Trophoblast cell (in vitro differentiated cells and primary cell): ENCODE data around the gene PLCH1.

Source experiments
- DNase-seq, 2 donors: peaks; one replicate each; pipeline ENCODE4 v3.0.0-alpha.2; 2016
- H2AFZ ChIP-seq: 2 replicates; pipeline ENCODE4 v1.6.1; 2013; ENCODE audit warnings: low read length, moderate library complexity, mild to moderate bottlenecking; ENCODE audit not compliant: insufficient read depth, poor library complexity
- H2AK5ac ChIP-seq: 2 replicates; pipeline ENCODE4 v1.6.1; 2013; ENCODE audit warnings: mild to moderate bottlenecking, low read length
- H2BK120ac ChIP-seq: 2 replicates; pipeline ENCODE4 v1.6.1; 2013; ENCODE audit warnings: low read length, mild to moderate bottlenecking, moderate library complexity; ENCODE audit not compliant: insufficient read depth, poor library complexity
- H2BK12ac ChIP-seq: 2 replicates; pipeline ENCODE4 v1.6.1; 2013; ENCODE audit warnings: mild to moderate bottlenecking, low read length, moderate library complexity
- H2BK5ac ChIP-seq: 2 replicates; pipeline ENCODE4 v1.6.1; 2013; ENCODE audit warnings: low read length, low read depth, moderate library complexity, mild to moderate bottlenecking; ENCODE audit not compliant: poor library complexity
- H3K14ac ChIP-seq: 2 replicates; pipeline ENCODE4 v1.6.1; 2013; ENCODE audit warnings: mild to moderate bottlenecking, low read length
- H3K18ac ChIP-seq: 2 replicates; pipeline ENCODE4 v1.6.1; 2013; ENCODE audit warnings: mild to moderate bottlenecking, low read length
- H3K23ac ChIP-seq: 2 replicates; pipeline ENCODE4 v1.6.1; 2013; ENCODE audit warnings: low read length
- H3K27ac ChIP-seq: 2 replicates; pipeline ENCODE4 v1.5.1; 2013; ENCODE audit warnings: low read depth, mild to moderate bottlenecking, inconsistent platforms, low read length, moderate library complexity
- H3K27me3 ChIP-seq: 2 replicates; pipeline ENCODE4 v1.6.1; 2013; ENCODE audit warnings: inconsistent platforms, mild to moderate bottlenecking, low read length, moderate library complexity; ENCODE audit not compliant: insufficient read depth
- H3K36me3 ChIP-seq, 2 experiments: 1 replicate in 1 of 2; 2 replicates in 1 of 2; pipeline ENCODE4 v1.6.1; 2013; ENCODE audit warnings: low read length in 2 of 2, mild to moderate bottlenecking in 2 of 2, moderate library complexity in 1 of 2; ENCODE audit not compliant: insufficient read depth in 2 of 2, control insufficient read depth in 1 of 2
- H3K4ac ChIP-seq: 2 replicates; pipeline ENCODE4 v1.6.1; 2013; ENCODE audit warnings: low read depth, mild to moderate bottlenecking, low read length, moderate library complexity
- H3K4me1 ChIP-seq, 2 experiments: 1 replicate in 1 of 2; 2 replicates in 1 of 2; pipeline ENCODE4 v1.6.1; 2013; ENCODE audit warnings: low read length in 2 of 2, mild to moderate bottlenecking in 2 of 2, moderate library complexity in 1 of 2; ENCODE audit not compliant: insufficient read depth in 2 of 2, control insufficient read depth in 1 of 2
- H3K4me2 ChIP-seq: 2 replicates; pipeline ENCODE4 v1.6.1; 2013; ENCODE audit warnings: inconsistent platforms, mild to moderate bottlenecking, low read length, moderate library complexity
- H3K4me3 ChIP-seq: 2 replicates; pipeline ENCODE4 v1.5.1; 2013; ENCODE audit warnings: mild to moderate bottlenecking, low read depth, low read length, inconsistent platforms
- H3K79me1 ChIP-seq: one replicate; pipeline ENCODE4 v1.6.1; 2013; ENCODE audit warnings: low read length
- H3K79me2 ChIP-seq: 2 replicates; pipeline ENCODE4 v1.6.1; 2013; ENCODE audit warnings: low read length, mild to moderate bottlenecking; ENCODE audit not compliant: control insufficient read depth, insufficient read depth, poor library complexity
- H3K9ac ChIP-seq: 2 replicates; pipeline ENCODE4 v1.6.1; 2013; ENCODE audit warnings: mild to moderate bottlenecking, low read length
- H3K9me3 ChIP-seq: 2 replicates; pipeline ENCODE4 v1.6.1; 2013; ENCODE audit warnings: low read depth, mild to moderate bottlenecking, control low read depth, inconsistent platforms, low read length; ENCODE audit not compliant: insufficient read depth
- H4K12ac ChIP-seq: 2 replicates; pipeline ENCODE4 v1.6.1; 2013; ENCODE audit warnings: low read depth, mild to moderate bottlenecking, low read length, moderate library complexity
- H4K8ac ChIP-seq: 2 replicates; pipeline ENCODE4 v1.6.1; 2013; ENCODE audit warnings: low read depth, mild to moderate bottlenecking, low read length, moderate library complexity
- H4K91ac ChIP-seq: one replicate; pipeline ENCODE4 v1.6.1; 2013; ENCODE audit warnings: low read depth, mild to moderate bottlenecking, low read length, moderate library complexity
- WGBS: extraction: QIAGEN DNeasy Blood & Tissue Kit; methylation state at CpG from one replicate; pipeline ENCODE4 v1.1.7; 2013; ENCODE audit warnings: missing lambda C conversion rate; ENCODE audit not compliant: insufficient read length, insufficient coverage; ENCODE audit errors: extremely low coverage; 5-methylcytosine and 5-hydroxymethylcytosine counted together

Gene PLCH1

GRCh38 chr3:155741603-155742002 is 3.3 kb downstream of the PLCH1 start:
- Histone ChIP-seq H3K14ac (no peak overlapping the region), H4K91ac (no peak overlapping the region), H3K18ac (no peak overlapping the region), H2BK120ac (no peak overlapping the region), H3K9me3 (no peaks in the 10 kb centered on the region), H2AK5ac (no peak overlapping the region), H3K4me2 (no peak overlapping the region), H2BK5ac (no peak overlapping the region), H3K79me1 (no peaks in the 10 kb centered on the region), H3K4ac (no peak overlapping the region), H3K27ac (no peak overlapping the region), H2BK12ac (no peak overlapping the region), H2AFZ (no peak overlapping the region), H3K4me1 (peaks cover 0 to 5% of the 10 kb centered on the region in 2 experiments), H3K79me2 (no peaks in the 10 kb centered on the region), H3K36me3 (no peaks in the 10 kb centered on the region), H4K12ac (no peak overlapping the region), H3K27me3 (no peaks in the 10 kb centered on the region), H3K4me3 (no peak overlapping the region), H4K8ac (no peak overlapping the region), H3K9ac (no peak overlapping the region), H3K23ac (no peak overlapping the region)
- DNase-seq = peak in 1 of 2 donors; percentile 42

- Histone ChIP-seq H2BK12ac (no peak overlapping the region), H2AFZ (no peak overlapping the region), H3K79me2 (no peaks in the 10 kb centered on the region), H3K4me1 (peaks cover 0 to 5% of the 10 kb centered on the region in 2 experiments), H3K4me2 (no peak overlapping the region), H3K23ac (no peak overlapping the region), H4K91ac (no peak overlapping the region), H3K27me3 (no peaks in the 10 kb centered on the region), H3K9ac (no peak overlapping the region), H4K12ac (no peak overlapping the region), H3K4me3 (no peak overlapping the region), H3K4ac (no peak overlapping the region), H3K79me1 (no peaks in the 10 kb centered on the region), H2BK5ac (no peak overlapping the region), H3K9me3 (no peaks in the 10 kb centered on the region), H2AK5ac (no peak overlapping the region), H2BK120ac (no peak overlapping the region), H4K8ac (no peak overlapping the region), H3K18ac (no peak overlapping the region), H3K36me3 (no peaks in the 10 kb centered on the region), H3K27ac (no peak overlapping the region), H3K14ac (no peak overlapping the region)
- WGBS = no CpG with 5 or more reads among the region's 3 CpGs
- no peak for DNase-seq
These were observed 3.8 kb downstream of the PLCH1 start for GRCh38 chr3:155741101-155741500.

GRCh38 chr3:155739154-155739553 is 5.7 kb downstream of the PLCH1 start:
- Histone ChIP-seq H2BK5ac (no peak overlapping the region), H3K9ac (no peak overlapping the region), H3K4ac (no peak overlapping the region), H3K27me3 (no peaks in the 10 kb centered on the region), H3K4me2 (no peak overlapping the region), H4K8ac (no peak overlapping the region), H3K79me1 (no peaks in the 10 kb centered on the region), H3K9me3 (no peaks in the 10 kb centered on the region), H4K12ac (no peak overlapping the region), H2AFZ (no peak overlapping the region), H2BK12ac (no peak overlapping the region), H3K4me3 (no peak overlapping the region), H3K79me2 (no peaks in the 10 kb centered on the region), H3K23ac (no peak overlapping the region), H3K18ac (no peak overlapping the region), H3K36me3 (no peaks in the 10 kb centered on the region), H3K4me1 (peaks cover 0 to 2% of the 10 kb centered on the region in 2 experiments), H4K91ac (no peak overlapping the region), H2AK5ac (no peak overlapping the region), H3K27ac (no peak overlapping the region), H3K14ac (no peak overlapping the region), H2BK120ac (no peak overlapping the region)
- WGBS = no CpG with 5 or more reads among the region's 5 CpGs
- DNase-seq = no peak

GRCh38 chr3:155738580-155739076 is 6.2 kb downstream of the PLCH1 start:
- WGBS = no CpG with 5 or more reads among the region's 13 CpGs
- no peak for DNase-seq
- H2BK5ac ChIP-seq = no peak overlapping the region
- no peak overlapping the region for H3K18ac ChIP-seq
- H3K36me3 ChIP-seq = no peaks in the 10 kb centered on the region
- no peak overlapping the region for H2BK12ac ChIP-seq
- H3K4me2 ChIP-seq = no peak overlapping the region
- H2BK120ac ChIP-seq = no peak overlapping the region
- H3K27ac ChIP-seq = no peak overlapping the region
- H2AFZ ChIP-seq = no peak overlapping the region
- no peaks in the 10 kb centered on the region for H3K9me3 ChIP-seq
- H3K79me2 ChIP-seq = no peaks in the 10 kb centered on the region
- no peak overlapping the region for H3K4me3 ChIP-seq
- H3K27me3 ChIP-seq = no peaks in the 10 kb centered on the region
- no peak overlapping the region for H2AK5ac ChIP-seq
- H3K4ac ChIP-seq = no peak overlapping the region
- no peak overlapping the region for H4K91ac ChIP-seq
- no peak overlapping the region for H4K12ac ChIP-seq
- H3K79me1 ChIP-seq = no peaks in the 10 kb centered on the region
- no peak overlapping the region for H3K14ac ChIP-seq
- no peak overlapping the region for H3K9ac ChIP-seq
- peaks cover 0 to 2% of the 10 kb centered on the region in 2 experiments for H3K4me1 ChIP-seq
- H3K23ac ChIP-seq = no peak overlapping the region
- H4K8ac ChIP-seq = no peak overlapping the region
